ENCODE results near the gene STX2. TPM values are rescaled to one million over a fixed set of nuclear protein-coding genes. Genes with fewer than 3 reads are reported as not detected.

The STX2 gene
- total RNA-seq, 6 experiments from 2014 or later = 31.4 to 39.4 (median 34.5) TPM

DNA sequence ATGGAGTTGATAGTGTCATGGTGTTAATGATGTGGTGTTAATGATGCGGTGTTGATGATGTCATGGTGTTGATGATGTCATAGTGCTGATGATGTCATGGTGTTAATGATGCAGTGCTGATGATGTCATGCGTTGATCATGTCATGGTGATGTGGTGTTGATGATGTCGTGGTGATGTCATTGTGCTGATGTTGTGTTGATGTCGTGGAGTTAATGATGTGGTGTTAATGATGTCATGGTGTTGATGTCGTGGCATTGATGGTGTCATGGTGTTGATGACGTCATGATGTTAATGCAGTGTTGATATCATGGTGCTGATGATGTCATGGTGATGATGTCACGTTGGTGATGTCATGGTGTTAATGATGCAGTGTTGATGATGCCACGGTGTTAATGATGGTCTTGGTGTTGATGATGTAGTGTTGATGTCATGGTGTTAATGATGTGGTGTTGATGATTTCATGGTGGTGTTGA, 73.8 kb downstream of the STX2 start:
- TF ChIP-seq, protein P1, sequence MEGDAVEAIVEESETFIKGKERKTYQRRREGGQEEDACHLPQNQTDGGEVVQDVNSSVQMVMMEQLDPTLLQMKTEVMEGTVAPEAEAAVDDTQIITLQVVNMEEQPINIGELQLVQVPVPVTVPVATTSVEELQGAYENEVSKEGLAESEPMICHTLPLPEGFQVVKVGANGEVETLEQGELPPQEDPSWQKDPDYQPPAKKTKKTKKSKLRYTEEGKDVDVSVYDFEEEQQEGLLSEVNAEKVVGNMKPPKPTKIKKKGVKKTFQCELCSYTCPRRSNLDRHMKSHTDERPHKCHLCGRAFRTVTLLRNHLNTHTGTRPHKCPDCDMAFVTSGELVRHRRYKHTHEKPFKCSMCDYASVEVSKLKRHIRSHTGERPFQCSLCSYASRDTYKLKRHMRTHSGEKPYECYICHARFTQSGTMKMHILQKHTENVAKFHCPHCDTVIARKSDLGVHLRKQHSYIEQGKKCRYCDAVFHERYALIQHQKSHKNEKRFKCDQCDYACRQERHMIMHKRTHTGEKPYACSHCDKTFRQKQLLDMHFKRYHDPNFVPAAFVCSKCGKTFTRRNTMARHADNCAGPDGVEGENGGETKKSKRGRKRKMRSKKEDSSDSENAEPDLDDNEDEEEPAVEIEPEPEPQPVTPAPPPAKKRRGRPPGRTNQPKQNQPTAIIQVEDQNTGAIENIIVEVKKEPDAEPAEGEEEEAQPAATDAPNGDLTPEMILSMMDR (IDR thresholded peaks at IDR 0.05) = no peak
- no peaks in the 10 kb centered on the region for H3K4me1 Mint-ChIP-seq (ENCODE audit: low read depth)
- no peaks in the 10 kb centered on the region for H3K9me3 Mint-ChIP-seq
- H3K36me3 Mint-ChIP-seq (ENCODE audit: low read depth) = no peaks in the 10 kb centered on the region
- peaks cover 10% of the 10 kb centered on the region for H3K27me3 Mint-ChIP-seq (ENCODE audit: insufficient read depth)
- no peak overlapping the region for H3K4me3 Mint-ChIP-seq
- no peak overlapping the region for H3K27ac Mint-ChIP-seq
- DNase-seq = peak; percentile 26

DNA sequence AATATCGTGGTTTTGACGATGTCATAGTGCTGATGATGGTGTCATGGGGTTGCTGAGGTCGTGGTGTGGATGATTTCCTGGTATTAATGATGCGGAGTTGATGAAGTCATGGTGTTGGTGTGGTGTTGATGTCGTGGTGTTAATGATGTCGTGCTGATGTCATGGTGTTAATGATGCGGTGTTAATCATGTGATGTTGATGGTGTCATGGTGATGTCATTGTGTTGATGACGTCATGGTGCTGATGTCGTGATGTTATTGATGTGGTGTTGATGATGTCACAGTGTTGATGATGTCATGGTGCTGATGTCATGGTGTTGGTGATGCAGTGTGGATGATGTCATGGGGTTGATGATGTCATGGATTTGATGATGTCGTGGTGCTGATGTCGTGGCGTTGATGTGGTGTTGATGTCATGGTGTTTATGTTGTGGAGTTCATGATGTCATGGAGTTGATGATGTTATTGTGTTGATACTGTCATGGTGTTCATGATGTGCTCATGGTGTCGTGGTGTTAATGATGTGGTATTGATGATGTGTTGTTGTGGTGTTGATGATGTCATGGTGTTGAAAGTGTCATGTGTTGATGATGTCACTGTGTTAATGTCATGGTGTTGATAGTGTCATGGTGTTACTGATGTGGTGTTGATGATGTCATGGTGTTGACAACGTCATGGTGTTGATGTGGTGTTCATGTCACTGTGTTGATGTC, 74.4 kb downstream of the STX2 start:
- Mint-ChIP-seq H3K36me3 (ENCODE audit: low read depth) (no peaks in the 10 kb centered on the region), H3K27me3 (ENCODE audit: insufficient read depth) (peaks cover 10% of the 10 kb centered on the region), H3K27ac (no peak overlapping the region), H3K4me1 (ENCODE audit: low read depth) (no peaks in the 10 kb centered on the region), H3K9me3 (no peaks in the 10 kb centered on the region), H3K4me3 (no peak overlapping the region)
- TF ChIP-seq, protein P1 (IDR thresholded peaks at IDR 0.05) = no peak
- DNase-seq = peak; percentile 67

DNA sequence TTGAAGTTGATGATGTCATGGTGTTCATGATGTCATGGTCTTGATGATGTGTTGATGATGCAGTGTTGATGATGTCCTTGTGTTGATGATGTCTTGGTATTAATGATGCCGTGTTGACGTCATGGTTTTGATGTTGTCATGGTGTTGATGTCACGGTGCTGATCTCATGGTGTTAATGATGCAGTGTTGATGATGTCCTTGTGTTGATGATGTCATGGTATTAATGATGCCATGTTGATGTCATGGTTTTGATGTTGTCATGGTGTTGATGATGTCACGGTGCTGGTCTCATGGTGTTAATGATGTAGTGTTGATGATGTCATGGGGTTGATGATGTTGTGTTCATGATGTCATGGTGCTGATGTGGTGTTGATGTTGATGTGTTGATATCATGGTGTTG, 75.0 kb downstream of the STX2 start:
- Mint-ChIP-seq H3K27me3 (ENCODE audit: insufficient read depth) (peaks cover 10% of the 10 kb centered on the region), H3K27ac (no peak overlapping the region), H3K9me3 (no peaks in the 10 kb centered on the region), H3K36me3 (ENCODE audit: low read depth) (no peaks in the 10 kb centered on the region), H3K4me3 (no peak overlapping the region), H3K4me1 (ENCODE audit: low read depth) (no peaks in the 10 kb centered on the region)
- DNase-seq = peak; percentile 1
- TF ChIP-seq, protein P1 (IDR thresholded peaks at IDR 0.05) = no peak

DNA sequence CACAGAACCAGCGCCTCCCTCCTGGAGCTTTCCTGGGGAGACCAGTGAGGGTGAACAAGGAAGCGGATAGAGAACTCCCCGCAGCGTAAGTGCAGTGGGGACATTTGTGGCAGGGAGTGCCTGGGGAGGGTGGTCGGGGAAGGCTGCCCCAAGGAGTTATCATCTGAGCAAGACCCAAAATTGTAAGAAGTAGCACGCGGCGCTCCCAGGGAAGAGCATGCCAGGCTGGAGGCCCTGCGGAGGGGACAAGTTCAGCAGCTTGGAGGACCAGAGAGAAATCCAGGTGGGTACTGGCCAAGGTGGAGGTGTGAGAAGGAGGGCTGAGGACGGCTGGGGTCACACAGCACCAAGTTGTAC, 76.8 kb downstream of the STX2 start:
- Mint-ChIP-seq H3K4me3 (no peak overlapping the region), H3K9me3 (no peaks in the 10 kb centered on the region), H3K36me3 (ENCODE audit: low read depth) (no peaks in the 10 kb centered on the region), H3K4me1 (ENCODE audit: low read depth) (no peaks in the 10 kb centered on the region), H3K27me3 (ENCODE audit: insufficient read depth) (peaks cover 4% of the 10 kb centered on the region), H3K27ac (no peak overlapping the region)
- TF ChIP-seq, protein P1 (IDR thresholded peaks at IDR 0.05) = no peak
- no peak for DNase-seq

DNA sequence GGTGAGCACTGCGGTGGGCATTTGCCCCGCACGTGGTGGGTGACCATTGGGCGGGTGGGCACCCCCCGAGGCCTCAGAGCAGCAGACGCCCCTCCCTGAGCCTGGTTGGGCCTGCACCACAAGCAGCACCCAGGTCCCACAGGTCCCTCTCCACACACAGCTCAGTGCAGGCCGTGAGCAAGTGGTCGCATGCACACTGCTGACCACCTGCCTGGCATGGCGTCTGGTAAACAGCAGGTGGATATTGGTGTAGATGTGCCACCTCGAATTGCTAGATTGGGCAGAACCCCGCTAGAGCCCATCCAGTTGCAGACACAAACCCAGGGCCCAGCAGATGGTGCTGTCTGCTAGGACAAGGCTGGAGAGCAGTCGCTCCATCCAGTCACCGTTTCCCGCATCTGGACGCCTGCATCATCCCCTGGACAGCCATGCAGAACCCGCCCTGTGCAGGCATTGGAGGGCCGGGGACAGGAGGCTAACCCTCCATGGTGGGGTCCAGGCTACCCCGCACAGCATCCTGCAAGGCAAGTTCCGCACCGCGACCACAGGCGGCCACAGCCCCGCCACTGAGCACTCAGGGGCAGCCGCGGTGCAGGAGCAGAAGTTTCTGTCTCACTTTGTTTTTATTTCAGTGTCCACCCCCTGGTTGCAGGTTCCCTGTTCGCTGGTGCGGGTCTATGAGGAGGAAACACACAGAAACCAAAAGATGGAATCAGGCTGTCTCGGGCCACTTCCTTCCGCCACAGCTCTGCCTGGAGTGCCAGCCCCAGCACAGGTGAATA, 77.3 kb downstream of the STX2 start:
- peaks cover 1% of the 10 kb centered on the region; the same call in 1 of the 2 replicates for H3K27me3 Mint-ChIP-seq (ENCODE audit: insufficient read depth)
- DNase-seq = peak; percentile 14
- no peaks in the 10 kb centered on the region for H3K36me3 Mint-ChIP-seq (ENCODE audit: low read depth)
- H3K27ac Mint-ChIP-seq = no peak overlapping the region
- H3K9me3 Mint-ChIP-seq = no peaks in the 10 kb centered on the region
- no peak overlapping the region for H3K4me3 Mint-ChIP-seq
- H3K4me1 Mint-ChIP-seq (ENCODE audit: low read depth) = no peaks in the 10 kb centered on the region
- TF ChIP-seq, protein P1 (IDR thresholded peaks at IDR 0.05) = peak; percentile 65
